ENCODE results near the gene SIRPA.

The SIRPA gene

DNA sequence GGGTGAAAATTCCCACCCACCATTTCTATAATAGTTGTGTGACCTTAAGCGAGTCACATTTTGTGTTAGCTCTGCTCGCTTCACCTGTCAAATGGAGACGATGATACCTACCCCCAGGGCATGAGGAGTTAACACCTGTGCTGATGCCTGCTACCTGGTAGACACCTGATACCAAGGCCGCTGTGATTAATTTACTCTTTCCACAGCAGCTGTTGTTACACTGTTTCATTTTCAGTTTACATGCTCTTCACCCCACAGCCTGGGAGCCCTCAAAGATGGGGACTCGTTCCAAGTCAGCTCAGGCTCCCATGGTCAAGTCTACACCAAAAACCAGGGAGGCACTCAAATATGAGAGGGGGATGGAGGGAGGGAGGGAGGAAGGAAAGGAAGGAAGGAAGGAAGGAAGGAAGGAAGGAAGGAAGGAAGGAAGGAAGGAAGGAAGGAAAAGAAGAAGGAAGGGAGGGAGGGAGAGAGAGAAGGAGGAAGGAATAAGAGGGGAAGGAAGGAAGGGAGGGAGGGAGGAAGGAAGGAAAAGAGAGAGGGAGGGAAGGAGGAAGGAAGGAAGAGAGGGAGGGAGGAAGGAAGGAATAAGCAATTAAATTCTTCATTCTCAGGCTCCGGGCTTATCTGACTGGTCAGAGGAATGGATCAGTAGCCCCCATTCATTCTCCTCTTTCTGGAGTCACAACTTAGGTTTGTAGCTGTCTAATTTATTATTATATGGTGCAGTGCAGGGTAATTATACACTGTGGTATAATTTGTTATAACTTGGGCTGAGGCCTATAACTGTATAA, 57.7 kb downstream of the SIRPA start:
- DNase-seq = peak; percentile 75

DNA sequence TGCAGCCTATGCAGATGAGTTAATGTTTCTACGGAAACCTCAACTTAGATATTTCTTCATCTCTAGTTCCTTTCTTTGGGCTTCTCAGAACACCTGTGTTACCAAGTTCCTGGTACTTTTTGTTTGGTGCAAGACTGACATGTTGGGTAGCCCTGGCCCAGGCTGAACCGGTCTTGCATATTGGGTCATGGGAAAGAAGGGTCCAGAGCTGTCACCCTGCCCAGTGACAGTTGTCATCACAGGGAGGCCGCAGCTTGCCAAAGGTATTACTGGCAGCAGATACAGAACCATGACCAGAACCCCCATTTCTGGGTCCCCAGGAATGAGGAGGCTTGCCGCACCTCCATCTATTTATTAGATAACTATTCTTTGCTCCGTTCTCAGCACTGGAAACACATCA, 58.4 kb downstream of the SIRPA start:
- no peak for DNase-seq

DNA sequence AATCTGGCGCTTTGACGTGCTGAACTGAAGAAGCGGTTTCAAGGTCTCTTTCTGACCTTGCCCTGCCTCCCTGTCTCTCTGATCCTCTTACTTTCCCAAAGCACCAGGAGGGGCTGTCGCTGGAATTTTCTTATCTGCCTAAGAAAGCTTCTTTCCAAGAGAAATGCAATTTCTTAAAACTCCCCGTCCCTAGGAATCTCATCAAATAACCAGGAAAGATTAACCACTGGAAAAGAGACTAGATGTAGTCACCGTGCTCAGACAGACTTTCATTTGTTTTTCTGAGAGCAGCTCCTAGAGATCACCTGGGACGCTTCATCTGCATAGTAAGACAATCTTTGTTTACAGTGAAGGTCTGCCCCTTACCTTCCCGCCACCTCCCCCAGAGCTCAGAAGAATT, 60.0 kb downstream of the SIRPA start:
- no peak for DNase-seq

DNA sequence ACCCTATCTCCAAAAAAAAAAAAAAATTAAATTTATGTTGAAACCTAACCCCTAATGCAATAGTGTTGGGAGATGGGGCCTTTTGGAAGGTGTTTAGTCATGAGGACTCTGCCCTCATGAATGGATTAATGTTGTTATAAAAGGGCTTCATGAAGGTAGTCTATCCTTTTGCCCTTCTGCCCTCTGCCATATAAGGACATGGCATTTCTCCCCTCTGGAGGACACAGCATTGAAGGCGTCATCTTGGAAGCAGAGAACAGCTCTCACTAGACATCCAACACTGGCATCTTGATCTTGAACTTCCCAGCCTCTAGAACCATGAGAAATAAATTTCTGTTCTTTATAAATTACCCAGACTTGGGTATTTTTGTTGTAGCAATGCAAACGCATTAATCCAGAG, 63.2 kb downstream of the SIRPA start:
- no peak for DNase-seq

DNA sequence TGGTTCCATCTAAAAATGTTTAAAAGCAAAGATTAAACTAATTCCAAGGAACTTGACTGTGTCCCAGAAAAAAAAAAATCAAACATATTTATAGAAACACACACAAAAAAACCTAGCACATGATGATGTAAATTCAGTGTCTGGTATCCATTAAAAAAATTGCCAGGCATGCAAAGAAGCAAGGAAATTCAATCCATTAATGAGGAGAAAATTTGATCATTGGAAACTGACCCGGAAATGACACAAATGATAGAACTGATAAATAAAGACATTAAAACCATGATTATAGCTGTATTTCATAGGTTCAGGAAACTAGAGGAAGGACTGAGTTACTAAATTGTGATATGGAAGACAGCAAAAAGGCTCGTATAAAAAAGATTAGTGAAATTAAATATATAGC, 63.9 kb downstream of the SIRPA start:
- no peak for DNase-seq

DNA sequence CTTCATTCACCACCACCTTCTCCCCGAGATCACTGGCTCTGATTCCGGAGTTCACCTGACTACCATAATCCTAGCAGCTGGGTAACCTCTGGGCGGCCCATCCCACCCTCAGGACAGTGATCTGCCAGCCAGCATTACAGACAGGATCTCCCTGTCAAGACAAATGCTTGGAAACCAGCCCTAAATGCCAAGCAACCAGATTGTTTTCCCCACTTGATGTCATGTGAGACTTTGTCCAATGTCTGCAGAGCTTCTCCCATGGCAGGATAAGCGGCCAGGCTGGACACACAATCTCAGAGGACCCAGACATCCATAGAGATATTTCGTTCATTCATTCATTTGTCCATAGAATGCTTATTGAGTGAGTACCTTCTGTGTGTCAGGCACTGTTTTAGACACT, 66.2 kb downstream of the SIRPA start:
- no peak for DNase-seq

DNA sequence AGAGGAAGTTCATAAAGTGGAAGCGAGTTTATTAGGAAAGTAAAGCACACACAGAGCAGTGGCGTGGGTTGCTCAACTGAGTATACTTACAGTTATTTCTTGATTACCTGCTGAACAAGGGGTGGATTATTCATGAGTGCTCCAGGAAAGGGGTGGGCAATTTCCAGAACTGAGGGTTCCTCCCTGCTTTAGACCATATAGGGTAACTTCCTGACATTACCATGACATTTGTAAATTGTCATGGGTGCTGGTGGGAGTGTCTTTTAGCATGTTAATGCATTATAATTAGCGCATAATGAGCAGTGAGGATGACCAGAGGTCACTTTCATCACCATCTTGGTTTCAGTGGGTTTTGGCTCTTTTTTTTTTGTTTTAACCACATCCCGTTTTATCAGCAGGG, 68.9 kb downstream of the SIRPA start:
- DNase-seq = no peak

DNA sequence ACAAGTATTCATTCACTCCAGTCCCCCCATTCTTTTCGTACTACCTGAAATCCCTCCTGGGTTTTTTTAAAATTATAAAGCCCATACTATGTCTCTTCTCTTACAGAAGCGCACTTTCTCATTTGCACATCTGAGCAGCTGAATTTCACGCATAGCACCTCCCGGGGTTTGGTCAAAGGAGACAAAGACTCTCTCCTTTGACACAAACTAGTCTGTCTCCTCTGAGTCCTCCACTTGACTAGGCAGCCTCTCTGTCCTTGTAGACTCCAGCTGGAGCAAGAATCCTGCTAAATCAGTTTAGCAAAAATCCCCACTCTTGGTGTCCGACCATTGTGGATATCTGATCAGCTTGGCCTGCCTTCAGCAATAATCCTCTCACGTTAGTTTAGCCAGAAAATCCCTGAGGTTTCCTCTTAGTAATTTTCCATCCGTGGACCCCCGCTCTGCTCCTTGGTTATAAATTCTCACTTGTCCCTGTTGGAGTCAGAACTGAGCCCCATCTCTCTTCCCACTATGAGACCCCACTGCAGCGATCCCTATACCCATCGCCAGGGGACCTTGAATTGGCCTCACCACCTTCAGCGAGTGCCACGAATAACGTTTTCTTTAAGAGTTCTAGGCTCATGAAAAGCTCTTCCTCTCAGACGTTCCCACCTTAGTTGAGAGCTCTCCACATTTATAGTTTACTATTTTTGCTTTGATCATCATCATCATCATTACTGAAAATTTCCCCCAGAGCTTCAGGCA, 69.6 kb downstream of the SIRPA start:
- no peak for DNase-seq

DNA sequence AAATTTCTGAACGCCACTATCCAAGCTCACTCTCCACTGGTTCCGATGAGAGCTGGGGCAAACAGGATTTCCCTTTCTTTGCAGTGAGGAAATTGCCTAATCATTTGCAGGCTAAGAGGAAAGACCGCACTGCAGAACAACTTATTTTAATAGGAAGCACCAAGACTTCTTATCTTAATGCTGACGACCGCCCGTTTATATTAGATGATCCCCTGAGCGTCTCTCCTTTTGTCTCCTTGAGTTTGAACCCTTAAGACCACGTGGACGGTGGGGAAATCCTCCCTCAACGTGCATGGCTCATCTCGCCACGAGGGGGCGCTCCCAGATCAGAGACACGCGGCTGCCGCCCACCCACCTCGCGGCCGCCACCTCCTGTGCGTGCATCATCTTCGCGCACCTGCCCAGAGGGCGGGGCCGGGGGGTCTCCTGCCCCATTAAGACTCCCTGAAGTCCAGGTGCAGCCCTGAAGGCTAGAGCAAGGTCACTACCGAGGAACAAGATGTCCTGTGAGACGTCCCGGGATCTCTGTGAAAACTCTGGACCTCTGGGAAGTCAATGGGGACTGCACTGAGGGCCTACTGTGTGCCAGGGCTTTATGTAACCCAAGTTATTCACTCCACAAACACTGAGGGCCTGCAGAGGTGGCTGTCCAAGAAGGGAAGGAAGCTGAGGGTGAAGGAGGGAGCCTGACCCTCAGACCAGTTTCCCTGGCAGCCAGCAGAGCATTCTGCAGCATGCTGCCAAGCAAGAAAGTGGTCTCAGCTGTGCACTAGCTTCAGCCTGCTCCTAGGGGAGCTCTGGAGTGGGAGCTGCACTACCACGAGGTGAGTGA, 70.5 kb downstream of the SIRPA start:
- peak; percentile 85 for DNase-seq

DNA sequence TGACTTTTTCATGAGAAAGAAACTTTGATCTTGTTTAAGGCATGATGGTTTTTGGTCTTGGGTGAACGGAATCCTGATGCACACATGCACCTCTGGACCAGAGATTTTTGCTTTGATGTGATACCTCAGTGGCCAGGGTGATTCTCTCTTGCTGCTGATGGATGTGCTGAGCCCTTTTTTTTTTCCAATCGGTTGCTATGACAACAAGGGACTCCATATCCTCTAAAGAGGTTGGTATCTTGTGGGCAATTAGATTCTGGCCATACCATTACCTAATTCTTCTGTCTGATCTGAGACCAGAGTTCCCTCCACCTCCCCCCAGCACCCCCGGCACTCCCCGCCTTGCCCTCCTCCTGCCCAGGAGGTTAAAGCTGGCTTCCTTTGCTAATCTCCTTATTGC, 73.8 kb downstream of the SIRPA start:
- DNase-seq = no peak

DNA sequence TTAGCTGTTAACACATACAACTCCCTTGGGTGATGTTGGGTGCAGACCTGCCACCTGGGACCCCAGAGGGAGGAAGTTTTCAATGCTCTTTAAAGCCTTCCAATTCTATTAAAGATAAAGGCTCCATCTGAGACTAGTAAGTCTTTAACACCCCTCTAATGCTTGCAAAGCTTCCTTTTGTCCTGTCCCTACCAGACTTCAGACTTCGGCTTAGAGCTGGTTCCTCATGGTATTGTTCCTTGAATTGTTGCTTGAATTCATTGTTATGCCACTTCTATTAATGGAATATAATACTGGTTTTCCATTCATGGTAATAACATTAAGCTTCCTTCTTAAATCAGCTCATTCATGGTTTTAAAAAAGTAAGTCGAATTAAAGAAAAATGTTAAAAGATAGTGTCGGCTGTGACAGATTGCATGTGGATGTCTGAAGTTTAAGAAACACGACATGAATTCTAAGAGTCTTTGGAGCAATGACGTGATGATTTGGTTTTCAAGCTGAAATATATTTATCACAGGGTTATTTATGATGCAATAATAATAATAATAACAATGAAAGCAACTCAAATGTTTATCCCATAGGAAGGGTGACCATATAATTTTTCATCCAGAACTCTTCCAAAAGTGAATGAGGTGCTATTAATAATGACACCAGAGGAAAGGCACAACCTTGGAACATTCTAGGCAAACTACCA, 76.8 kb downstream of the SIRPA start:
- DNase-seq = no peak

DNA sequence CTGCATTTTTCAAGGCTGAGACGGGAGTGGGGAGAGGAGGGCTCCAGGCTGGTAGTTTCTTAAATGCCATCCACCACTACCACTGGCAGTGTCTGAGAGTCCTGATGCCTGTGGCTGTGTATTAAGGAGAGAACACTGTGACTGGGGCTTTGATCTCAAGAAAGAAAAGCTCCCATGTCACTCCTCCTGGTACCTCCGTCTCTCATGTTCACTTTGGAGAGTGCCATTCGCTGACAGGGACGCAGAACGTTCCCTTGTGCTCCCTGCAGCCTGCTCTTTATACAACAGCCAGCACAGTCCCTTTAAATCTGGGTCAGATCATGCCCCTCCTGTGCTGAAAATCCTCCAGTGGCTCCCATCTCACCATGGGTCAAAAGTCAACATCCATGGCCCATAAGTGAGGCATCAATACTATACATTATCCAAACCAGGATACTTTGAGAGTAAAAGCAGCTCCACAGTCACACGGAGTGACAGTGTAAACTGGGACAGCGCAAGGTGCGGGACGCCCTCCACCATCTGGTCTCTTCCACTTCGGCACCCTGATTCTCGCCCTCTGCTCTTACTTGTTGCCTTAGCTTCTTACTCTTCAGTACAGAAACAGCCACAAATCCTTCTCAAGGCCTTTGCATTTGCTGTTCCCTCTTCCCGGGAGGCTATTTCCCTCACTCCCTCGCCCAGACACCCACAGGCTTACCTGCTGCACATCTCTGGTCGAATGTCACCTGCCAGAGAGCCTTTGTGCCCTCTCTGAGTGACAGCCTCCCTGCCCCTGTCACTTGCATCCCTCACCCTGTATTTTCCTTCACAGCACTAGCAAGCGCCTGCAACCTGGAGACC, 78.6 kb downstream of the SIRPA start:
- DNase-seq = no peak

DNA sequence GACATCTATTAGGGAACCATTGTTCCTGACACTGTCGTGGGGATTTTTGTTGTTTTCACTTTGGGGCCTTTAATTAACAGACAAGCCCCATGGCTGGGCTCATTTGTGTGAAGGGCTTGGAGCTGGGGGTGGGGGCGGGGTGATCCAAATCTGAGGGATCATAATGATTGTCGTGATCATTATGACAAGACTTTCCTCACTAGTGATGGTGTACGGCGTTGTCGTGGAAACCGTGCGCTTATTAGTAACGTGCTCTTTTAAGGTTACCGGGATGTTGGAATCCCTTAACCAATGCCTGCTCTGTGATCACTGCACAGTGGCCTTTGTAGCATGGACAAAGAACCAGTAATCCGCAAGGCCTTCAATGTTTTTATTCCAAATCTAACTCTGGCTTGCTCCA, 80.1 kb downstream of the SIRPA start:
- no peak for DNase-seq

DNA sequence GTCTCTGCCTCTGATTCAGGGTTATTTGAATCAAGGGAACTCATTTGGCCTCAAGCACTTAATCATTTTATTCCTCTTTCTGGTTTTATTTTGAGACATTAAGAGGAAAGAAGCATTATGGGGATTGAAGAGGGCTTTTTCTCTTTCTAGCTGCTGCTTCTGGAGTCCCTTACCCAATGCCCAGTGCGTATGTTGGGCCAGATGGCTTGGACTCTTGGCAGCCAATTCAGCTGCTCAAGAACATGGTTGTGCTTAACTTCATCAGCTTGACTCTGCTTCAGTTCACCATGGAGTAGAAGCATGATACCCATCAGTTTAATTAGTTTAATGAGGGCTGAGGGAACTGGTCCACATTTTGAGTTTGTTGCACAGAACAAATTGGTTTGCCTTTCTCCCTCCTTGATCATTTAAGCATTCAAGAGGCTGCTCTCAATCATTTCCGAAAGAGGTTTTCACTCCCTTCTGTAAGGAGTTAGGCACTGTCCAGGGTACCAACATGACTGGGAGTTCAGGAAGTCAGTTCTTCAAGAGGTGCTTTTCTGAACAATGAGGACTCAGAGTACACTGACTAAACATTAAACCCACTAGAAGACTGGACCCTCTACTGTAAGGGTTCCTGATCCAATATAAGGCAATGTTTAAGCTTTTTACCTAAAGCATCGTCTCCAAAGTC, 84.0 kb downstream of the SIRPA start:
- no peak for DNase-seq

DNA sequence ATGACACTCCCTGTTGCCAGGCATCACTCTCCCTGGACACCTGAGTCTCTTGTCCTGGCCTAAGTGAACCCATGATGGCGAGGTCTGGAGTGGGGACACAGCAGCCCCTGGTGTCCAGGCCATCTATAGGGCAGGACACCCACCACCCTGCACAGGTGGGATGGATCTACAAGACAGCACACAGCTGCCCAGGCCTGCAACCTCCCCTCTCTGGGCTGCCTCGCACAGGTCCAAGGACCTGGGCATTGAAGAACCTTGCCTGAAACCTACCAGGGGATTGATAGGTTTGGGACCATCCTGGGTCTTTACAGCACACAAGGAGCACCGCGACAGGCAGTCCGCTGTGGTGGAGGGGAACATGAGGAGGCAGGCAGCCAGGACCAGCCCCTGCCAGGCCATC, 87.5 kb downstream of the SIRPA start:
- DNase-seq = no peak

DNA sequence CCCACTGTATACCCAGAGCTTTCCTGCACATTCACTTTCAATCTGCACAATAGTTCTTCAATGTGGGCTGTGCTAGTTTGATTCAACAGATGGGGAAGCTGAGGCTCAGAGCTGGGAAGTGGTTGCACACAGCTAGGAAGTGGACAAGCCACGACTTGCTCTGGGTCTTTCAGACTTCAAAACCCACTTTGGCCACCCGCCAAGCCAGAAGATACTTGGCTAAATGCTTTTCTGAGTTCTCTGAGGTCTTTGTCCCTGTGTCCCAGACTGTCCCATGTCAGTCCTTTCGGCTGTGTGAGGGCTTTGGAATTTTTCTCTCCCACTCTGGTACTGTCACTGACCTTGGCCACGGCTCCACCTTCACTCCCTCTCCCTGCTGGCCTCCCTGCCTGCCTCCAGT, 88.1 kb downstream of the SIRPA start:
- DNase-seq = no peak

DNA sequence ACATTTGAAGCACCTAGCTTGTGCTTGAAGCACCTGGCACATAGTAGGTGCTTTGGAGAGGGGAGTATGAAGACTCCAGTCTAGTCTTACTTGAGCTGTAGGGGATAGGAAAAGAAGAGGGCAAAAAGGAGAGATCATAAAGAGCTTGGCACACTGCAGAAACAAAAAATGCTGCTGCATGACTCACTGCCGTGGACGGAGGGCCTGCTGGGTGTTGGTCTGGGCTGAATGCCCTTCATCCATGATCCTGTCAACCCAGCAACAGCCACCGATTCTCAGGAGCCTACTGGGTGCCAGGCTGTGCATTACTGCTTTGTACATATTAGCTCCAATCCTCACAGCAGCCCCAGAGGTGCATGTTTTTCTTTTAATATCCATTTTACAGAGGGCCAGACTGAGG, 92.6 kb downstream of the SIRPA start:
- no peak for DNase-seq

Measured in NCI-H748 treated with DMSO at 0.1 percent for 48 hours (cell line).